ENCODE data around the gene NHSL1.

Gene NHSL1

GRCh38 chr6:138499303-138500018 lies at the start of gene NHSL1:
Gene NHSL1, minus strand, starts transcription at chr6:138499494. Its CDS starts 204 bp downstream, at chr6:138499290.
- DNase-seq (ENCODE audit: low read depth, low spot score), result no peak

GRCh38 chr6:138546733-138547185 lies 47.5 kb upstream of the NHSL1 start:
- no peak for DNase-seq (ENCODE audit: low read depth, low spot score)

GRCh38 chr6:138545621-138545980 lies 46.3 kb upstream of the NHSL1 start:
- DNase-seq (ENCODE audit: low read depth, low spot score), result no peak

- DNase-seq (ENCODE audit: low read depth, low spot score), result no peak
Observed at GRCh38 chr6:138544501-138544900, 45.2 kb upstream of the NHSL1 start.

DNA sequence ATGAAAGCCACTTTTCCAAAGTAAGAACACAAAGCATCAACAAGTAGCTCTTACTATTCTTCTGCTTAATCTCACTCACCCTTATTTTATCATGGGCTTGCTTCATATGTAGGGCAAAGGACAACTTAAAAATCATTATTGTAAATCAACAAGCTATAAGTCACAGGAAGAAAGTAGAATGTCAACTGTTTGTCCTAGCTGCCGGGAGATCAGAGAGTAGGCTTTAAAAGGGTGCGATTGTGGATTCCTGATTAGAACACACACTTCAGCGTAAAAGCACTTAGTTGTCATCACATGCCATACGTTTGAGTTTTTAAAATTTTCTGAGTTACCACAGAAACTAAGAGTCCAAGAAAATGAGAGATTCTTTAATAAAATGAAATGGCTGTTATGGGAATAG lies 44.4 kb upstream of the NHSL1 start:
- no peak for DNase-seq (ENCODE audit: low read depth, low spot score)

- no peak for DNase-seq (ENCODE audit: low read depth, low spot score)
Observed at GRCh38 chr6:138541823-138542481, 42.7 kb upstream of the NHSL1 start.

DNA sequence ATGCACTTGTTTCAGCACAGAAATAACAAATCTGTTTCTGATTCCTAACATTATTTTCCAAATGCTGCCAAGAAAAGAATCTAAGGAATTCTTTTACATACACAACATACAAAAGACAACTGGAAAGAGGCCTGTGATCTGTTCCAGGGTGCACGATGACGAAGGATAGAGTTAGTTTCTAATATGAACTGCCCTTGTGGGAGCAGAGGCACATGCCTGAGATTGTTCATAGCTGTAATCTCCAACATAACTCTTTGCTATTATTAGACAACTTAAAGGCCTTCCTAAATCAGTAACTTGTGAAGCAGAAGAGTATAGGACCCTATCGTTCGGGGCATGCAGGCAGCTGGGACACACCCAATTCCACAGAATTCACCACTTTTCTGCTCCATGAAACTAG lies 41.2 kb upstream of the NHSL1 start:
- DNase-seq (ENCODE audit: low read depth, low spot score), result no peak

- DNase-seq (ENCODE audit: low read depth, low spot score), result no peak
Observed at GRCh38 chr6:138539876-138540275, 40.6 kb upstream of the NHSL1 start.

DNA sequence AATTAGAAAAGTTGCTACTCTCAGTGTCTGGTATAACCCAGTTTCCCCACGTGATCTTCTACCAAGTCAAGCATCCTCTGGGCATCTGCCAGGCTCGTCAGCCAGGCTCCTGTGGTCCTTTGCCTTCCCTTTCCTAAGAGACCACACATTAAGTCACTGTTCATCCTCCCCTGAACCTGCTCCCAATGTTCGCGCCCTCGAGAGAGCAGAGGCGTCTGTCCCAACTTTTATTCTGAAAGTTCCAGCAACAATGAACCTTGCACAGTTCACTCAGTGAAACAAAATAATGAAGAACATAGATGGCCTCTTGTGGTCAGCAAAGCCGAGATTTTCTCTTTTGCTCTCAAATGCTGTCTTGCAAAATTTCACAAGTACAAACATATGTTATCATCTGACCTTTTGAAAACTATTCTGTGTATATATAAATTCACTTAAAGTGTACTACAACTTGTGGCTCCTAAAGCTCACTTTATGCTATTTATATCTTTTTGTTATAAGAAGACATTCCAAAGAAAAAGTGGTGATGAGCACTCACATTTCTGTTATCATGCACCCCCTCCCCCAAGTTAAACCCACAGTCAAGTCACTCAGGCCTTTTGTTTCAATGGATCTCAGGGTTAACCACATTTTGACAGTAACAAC lies 39.2 kb upstream of the NHSL1 start:
- DNase-seq (ENCODE audit: low read depth, low spot score), result no peak

GRCh38 chr6:138537106-138537505 lies 37.8 kb upstream of the NHSL1 start:
- DNase-seq (ENCODE audit: low read depth, low spot score), result no peak

DNA sequence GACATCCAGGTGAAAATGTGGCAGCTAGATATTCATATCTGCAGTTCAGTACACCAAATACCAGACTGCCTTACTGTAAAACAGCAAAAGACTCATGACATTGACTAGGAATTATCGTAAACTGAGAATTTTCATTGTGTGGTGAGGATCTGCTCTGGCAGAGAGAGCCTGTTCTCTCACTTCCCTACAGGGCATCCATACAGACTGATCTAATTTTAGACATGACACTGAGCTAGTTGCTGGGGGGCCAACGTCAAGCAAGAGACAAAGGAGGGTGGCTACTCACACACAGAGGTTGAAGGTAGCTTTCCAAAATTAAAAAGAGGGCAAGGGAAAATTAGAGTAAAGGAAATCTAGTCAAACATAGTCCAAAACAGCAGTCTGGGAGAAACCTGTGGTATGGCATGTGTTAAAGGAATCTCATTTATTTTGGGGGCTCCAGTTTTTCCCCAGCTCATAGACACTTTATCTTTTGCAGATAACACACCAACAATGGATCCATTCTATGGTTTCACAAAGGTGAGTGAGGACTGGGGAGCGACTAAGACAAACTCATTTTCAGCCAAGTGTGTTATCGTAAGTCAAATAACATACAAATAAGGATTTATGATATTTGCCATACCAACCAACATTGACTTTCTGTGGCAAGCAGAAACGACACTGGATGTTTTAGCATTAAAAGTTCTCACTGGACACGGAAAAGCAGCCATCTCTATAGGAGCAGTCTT lies 36.6 kb upstream of the NHSL1 start:
- no peak for DNase-seq (ENCODE audit: low read depth, low spot score)

- DNase-seq (ENCODE audit: low read depth, low spot score), result no peak
Observed at GRCh38 chr6:138533667-138534066, 34.4 kb upstream of the NHSL1 start.

- no peak for DNase-seq (ENCODE audit: low read depth, low spot score)
Observed at GRCh38 chr6:138531387-138531786, 32.1 kb upstream of the NHSL1 start.

DNA sequence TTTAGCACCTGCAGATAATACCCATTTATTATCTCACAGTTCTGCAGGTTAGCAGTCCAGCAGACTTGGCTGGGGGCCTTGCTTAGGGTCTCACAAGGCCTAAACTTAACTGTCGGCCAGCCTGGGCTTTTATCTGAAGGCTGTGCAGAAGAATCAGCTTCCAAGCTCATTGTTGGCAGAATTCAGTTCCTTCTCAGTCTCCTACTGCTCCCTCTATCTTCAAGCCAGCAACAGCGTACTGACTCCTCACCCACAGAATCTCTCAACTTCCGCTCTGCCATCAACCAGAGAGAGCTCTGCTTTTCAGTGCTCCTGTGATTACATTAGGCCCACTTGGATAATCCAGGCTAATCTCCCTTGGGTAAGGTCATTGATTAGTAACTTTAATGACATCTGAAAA lies 30.2 kb upstream of the NHSL1 start:
- no peak for DNase-seq (ENCODE audit: low read depth, low spot score)

- no peak for DNase-seq (ENCODE audit: low read depth, low spot score)
Observed at GRCh38 chr6:138528956-138529355, 29.7 kb upstream of the NHSL1 start.

- DNase-seq (ENCODE audit: low read depth, low spot score), result no peak
Observed at GRCh38 chr6:138528137-138528536, 28.8 kb upstream of the NHSL1 start.

DNA sequence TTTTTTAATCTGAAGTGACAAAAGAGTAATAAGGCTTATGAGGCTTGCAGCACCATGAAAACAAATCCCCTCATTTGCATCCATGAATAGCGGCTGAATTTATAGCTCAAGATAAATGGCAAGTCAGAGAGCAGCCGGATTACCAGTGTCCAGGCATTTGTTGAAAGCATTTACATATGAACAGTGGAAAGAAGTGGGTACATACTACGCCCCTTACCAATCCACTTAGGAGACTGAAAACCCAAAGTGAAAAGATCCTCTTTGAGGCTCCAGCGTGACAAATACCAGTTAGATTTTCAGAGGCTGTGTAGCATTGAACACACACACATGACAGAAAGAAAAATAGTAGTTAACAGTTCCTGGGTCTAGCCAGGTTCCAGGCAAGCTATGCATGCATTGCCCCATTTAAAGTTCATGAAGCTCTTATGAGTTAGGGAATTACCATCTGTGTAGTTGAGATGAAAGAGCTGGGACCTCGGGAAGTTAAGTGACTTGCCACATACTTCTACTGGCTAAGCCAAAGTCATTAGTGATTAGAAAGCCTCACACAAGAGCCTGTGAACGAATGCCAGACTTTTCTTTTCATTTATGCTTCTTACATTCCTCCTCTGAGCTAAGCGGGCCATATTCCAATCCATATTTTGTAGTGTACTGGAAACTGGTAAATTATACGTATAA lies 28.3 kb upstream of the NHSL1 start:
- no peak for DNase-seq (ENCODE audit: low read depth, low spot score)

- DNase-seq (ENCODE audit: low read depth, low spot score), result no peak
Observed at GRCh38 chr6:138526822-138527235, 27.5 kb upstream of the NHSL1 start.

DNA sequence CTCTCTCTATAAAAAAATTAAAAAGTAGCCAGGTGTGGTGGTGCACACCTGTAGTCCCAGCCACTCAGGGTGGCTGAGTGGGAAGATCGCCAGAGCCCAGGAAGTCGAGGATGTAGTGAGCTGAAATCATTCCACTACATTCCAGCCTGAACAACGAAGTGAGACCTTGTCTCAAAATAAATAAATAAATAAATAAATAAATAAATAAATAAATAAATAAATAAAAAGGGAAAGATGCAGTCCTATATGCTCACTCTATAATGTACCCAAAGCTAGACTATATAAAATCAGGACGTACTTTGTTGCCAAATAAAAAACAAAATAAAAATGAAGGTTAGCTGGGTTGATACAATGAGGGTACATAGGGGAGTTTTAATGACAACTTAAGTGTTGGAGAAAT lies 26.1 kb upstream of the NHSL1 start:
- DNase-seq (ENCODE audit: low read depth, low spot score), result no peak

DNA sequence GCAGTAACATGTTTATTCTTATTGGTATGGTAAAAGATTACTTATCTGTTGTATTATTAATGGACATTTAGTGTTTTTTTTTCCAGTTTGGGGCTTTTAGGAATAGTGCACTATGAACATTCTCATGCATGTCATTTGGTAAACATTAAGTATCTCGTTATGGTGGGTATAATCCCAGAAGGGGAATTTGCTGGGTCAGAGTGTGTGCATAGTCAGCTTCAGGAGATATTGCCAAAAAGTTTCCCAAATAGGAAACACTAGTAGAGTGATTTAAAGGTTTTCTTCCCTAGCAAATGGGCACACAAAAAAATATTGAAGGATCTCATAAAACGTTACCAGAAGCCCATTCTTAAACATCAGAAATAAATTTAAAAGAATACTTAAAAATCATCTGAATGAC lies 25.2 kb upstream of the NHSL1 start:
- no peak for DNase-seq (ENCODE audit: low read depth, low spot score)

- no peak for DNase-seq (ENCODE audit: low read depth, low spot score)
Observed at GRCh38 chr6:138523347-138524210, 24.3 kb upstream of the NHSL1 start.

Measured in brain pericyte (primary cell).